Upper lobe of left lung (tissue), 6 donors: Measurements from ENCODE around the gene MEGF8. TPM values are rescaled to one million over a fixed set of nuclear protein-coding genes. Genes with fewer than 3 reads are reported as not detected.
A peak's percentile ranks its signal among the peaks of the same experiment; 100 is the strongest.

Source experiments
- ATAC-seq, 2 donors: fragments of 200-7000 bp; cut with Tn5 transposase; one replicate each; pipeline ENCODE4 v1.9.1; 2022; ENCODE audit warnings: mild to moderate bottlenecking in 2 of 2, moderate library complexity in 2 of 2; ENCODE audit not compliant: low FRiP score in 2 of 2
- DNase-seq, 2 donors: peaks; one replicate each; pipeline ENCODE4 v3.0.0-alpha.2; 2019 to 2020
- H3K27ac ChIP-seq, 4 donors: fragments of 200-600 bp; sonication (generic); one replicate each; pipeline ENCODE4 v1.5.1; 2016 to 2019
- H3K27me3 ChIP-seq, 4 donors: fragments of 200-600 bp; sonication (generic); one replicate each; pipeline ENCODE4 v1.5.1; 2017 to 2019
- H3K36me3 ChIP-seq, 4 donors: fragments of 200-600 bp; sonication (generic); one replicate each; pipeline ENCODE4 v1.5.1; 2016 to 2019
- H3K4me1 ChIP-seq, 4 donors: fragments of 200-600 bp; sonication (generic); one replicate each; pipeline ENCODE4 v1.5.1; 2018 to 2019
- H3K4me3 ChIP-seq, 4 donors: fragments of 200-600 bp; sonication (generic); one replicate each; pipeline ENCODE4 v1.5.1; 2017 to 2019; ENCODE audit warnings: mild to moderate bottlenecking in 2 of 4, moderate library complexity in 1 of 4
- H3K9me3 ChIP-seq, 4 donors: fragments of 200-600 bp; sonication (generic); one replicate each; pipeline ENCODE4 v1.5.1; 2018 to 2019
- EP300 ChIP-seq, 4 donors: sonication (generic); formaldehyde crosslinking; IDR thresholded peaks; one replicate each; pipeline ENCODE4 v1.5.1; 2017; ENCODE audit warnings: antibody characterized with exemption in 4 of 4, control low read depth in 2 of 4
- POLR2A ChIP-seq, 4 donors: fragments of 450-650 bp; IDR thresholded peaks; one replicate each; pipeline ENCODE4 v1.5.1; 2016 to 2017; ENCODE audit warnings: antibody characterized with exemption in 4 of 4, mild to moderate bottlenecking in 2 of 4
- POLR2AphosphoS5 ChIP-seq, 2 donors: sonication (generic); formaldehyde crosslinking; IDR thresholded peaks; one replicate each; pipeline ENCODE4 v1.5.1; 2017; ENCODE audit warnings: antibody characterized with exemption in 2 of 2
- WGBS, 2 donors: methylation state at CpG; one replicate each; pipeline ENCODE4 v1.1.5; 2017 to 2018; 5-methylcytosine and 5-hydroxymethylcytosine counted together
- total RNA-seq, 6 donors: library from RNA; depleted of rRNA in 4 of 6; stranded (reverse); fragments of >200 nt in 4 of 6; gene quantifications; one replicate each; pipeline versions ENCODE4 v1.1.0 to v1.2.1, GENCODE V29; 2016 to 2021
- TF ChIP-seq, protein P1 (sequence below), 6 experiments: fragments of 450-650 bp in 4 of 6; fragments of 200-600 bp in 2 of 6; sonication (generic) in 2 of 6; IDR thresholded peaks; one replicate each; pipeline ENCODE4 v1.5.1; 2016 to 2019; ENCODE audit warnings: antibody characterized with exemption in 6 of 6
- donor health status: DM: no; HTN: no; CAD: no; lungs with moderate emphysema.
- donor health status: DM: no; HTN: yes; CAD: no; lungs with severe emphysema.

Gene MEGF8
- total RNA-seq, 6 donors from 2014 or later, result 13.7 to 30.7 (median 17.8) TPM

DNA sequence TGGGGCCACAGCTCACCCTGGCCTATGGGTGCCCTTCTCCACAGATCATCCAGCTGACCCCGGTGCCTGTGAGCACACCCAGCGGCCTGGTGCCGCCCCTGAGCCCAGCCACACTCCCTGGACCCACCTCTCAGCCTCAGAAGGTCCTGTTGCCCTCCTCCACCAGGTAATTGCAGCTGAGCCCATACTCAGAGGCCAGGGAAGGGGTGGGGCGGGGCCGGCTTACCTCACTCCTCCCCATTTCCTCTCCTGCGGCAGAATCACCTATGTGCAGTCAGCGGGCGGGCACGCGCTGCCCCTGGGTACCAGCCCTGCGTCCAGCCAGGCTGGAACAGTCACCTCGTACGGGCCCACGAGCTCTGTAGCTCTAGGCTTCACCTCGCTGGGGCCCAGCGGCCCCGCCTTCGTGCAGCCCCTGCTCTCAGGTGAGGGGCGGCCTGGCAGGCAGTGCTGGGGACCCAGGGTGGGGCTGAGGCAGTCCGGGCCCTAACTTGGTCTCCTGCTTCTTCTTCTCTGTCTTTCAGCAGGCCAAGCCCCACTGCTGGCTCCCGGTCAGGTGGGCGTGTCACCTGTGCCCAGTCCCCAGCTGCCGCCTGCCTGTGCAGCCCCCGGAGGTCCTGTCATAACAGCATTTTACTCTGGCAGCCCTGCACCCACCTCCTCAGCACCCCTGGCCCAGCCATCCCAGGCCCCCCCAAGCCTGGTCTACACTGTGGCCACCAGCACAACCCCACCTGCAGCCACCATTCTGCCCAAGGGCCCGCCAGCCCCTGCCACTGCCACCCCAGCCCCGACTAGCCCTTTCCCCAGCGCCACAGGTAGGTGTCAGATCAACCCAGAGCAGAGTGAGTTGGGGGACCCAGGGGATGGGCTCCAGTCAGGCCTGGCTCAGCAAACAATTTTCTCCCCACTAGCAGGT is 33.1 kb upstream of the MEGF8 start:
- TF ChIP-seq, protein P1, sequence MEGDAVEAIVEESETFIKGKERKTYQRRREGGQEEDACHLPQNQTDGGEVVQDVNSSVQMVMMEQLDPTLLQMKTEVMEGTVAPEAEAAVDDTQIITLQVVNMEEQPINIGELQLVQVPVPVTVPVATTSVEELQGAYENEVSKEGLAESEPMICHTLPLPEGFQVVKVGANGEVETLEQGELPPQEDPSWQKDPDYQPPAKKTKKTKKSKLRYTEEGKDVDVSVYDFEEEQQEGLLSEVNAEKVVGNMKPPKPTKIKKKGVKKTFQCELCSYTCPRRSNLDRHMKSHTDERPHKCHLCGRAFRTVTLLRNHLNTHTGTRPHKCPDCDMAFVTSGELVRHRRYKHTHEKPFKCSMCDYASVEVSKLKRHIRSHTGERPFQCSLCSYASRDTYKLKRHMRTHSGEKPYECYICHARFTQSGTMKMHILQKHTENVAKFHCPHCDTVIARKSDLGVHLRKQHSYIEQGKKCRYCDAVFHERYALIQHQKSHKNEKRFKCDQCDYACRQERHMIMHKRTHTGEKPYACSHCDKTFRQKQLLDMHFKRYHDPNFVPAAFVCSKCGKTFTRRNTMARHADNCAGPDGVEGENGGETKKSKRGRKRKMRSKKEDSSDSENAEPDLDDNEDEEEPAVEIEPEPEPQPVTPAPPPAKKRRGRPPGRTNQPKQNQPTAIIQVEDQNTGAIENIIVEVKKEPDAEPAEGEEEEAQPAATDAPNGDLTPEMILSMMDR (IDR thresholded peaks at IDR 0.05), result no peak
- TF ChIP-seq POLR2A (IDR thresholded peaks at IDR 0.05) (no peak), EP300 (IDR thresholded peaks at IDR 0.05) (no peak), POLR2AphosphoS5 (IDR thresholded peaks at IDR 0.05) (no peak)
- H3K4me3 ChIP-seq, result no peak overlapping the region
- H3K4me1 ChIP-seq, result no peaks in the 10 kb centered on the region
- 90 to 95% methylated on average over 5 to 26 of the region's 27 CpGs for WGBS, 2 donors
- H3K27ac ChIP-seq, result no peak overlapping the region
- H3K9me3 ChIP-seq, result no peaks in the 10 kb centered on the region
- no peaks in the 10 kb centered on the region for H3K27me3 ChIP-seq
- ATAC-seq (no peak), DNase-seq (peak in 1 of 2 donors; percentile 75)
- H3K36me3 ChIP-seq, result peaks cover 27 to 92% (median 79%) of the 10 kb centered on the region in 4 donors

DNA sequence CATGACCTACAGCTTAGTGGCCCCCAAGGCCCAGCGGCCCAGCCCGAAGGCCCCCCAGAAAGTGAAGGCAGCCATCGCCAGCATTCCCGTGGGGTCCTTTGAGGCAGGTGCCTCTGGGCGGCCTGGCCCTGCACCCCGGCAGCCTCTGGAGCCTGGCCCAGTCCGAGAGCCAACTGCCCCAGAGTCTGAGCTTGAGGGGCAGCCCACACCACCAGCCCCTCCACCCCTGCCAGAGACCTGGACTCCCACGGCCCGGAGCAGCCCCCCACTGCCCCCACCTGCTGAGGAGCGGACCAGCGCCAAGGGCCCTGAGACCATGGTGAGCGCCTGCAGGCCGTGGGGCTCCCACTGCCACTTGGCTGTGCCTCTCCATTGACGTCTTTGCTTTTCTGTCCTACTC is 32.5 kb upstream of the MEGF8 start:
- H3K36me3 ChIP-seq, result peaks cover 27 to 85% (median 72%) of the 10 kb centered on the region in 4 donors

DNA sequence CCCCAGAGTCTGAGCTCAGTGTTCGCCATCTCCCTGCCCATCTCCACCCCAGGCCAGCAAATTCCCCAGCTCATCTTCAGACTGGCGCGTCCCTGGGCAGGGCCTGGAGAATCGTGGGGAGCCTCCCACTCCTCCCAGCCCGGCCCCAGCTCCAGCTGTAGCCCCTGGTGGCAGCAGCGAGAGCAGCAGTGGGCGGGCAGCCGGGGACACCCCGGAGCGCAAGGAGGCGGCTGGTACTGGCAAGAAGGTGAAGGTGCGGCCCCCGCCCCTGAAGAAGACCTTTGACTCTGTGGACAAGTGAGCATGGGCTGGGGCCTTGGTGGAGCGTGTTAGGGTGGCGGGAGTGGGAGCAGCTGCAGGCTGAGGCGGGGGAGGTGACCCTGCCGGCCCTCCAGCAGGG is 31.9 kb upstream of the MEGF8 start:
- Histone ChIP-seq H3K27me3 (no peaks in the 10 kb centered on the region), H3K4me3 (no peak overlapping the region), H3K9me3 (no peaks in the 10 kb centered on the region), H3K27ac (no peak overlapping the region), H3K4me1 (no peaks in the 10 kb centered on the region), H3K36me3 (peaks cover 27 to 79% (median 67%) of the 10 kb centered on the region in 4 donors)
- ATAC-seq (no peak), DNase-seq (peak in 1 of 2 donors; percentile 73)
- WGBS, 2 donors, result 86 to 94% methylated on average over 13 to 16 of the region's 17 CpGs
- TF ChIP-seq, protein P1 (IDR thresholded peaks at IDR 0.05), result peak in 1 of 6 experiments; percentile 15
- TF ChIP-seq POLR2AphosphoS5 (IDR thresholded peaks at IDR 0.05) (no peak), EP300 (IDR thresholded peaks at IDR 0.05) (no peak), POLR2A (IDR thresholded peaks at IDR 0.05) (no peak)

More for the DNA sequence above, 32.5 kb upstream of the MEGF8 start:
- H3K4me1 ChIP-seq, result no peaks in the 10 kb centered on the region
- H3K27ac ChIP-seq, result no peak overlapping the region
- H3K9me3 ChIP-seq, result no peaks in the 10 kb centered on the region
- ATAC-seq (no peak), DNase-seq (peak in 1 of 2 donors; percentile 77)
- H3K4me3 ChIP-seq, result no peak overlapping the region
- no peaks in the 10 kb centered on the region for H3K27me3 ChIP-seq
- TF ChIP-seq POLR2AphosphoS5 (IDR thresholded peaks at IDR 0.05) (no peak), POLR2A (IDR thresholded peaks at IDR 0.05) (no peak), EP300 (IDR thresholded peaks at IDR 0.05) (no peak)
- TF ChIP-seq, protein P1 (IDR thresholded peaks at IDR 0.05), result no peak
- 94 to 99% methylated on average over 7 to 13 of the region's 14 CpGs for WGBS, 2 donors

DNA sequence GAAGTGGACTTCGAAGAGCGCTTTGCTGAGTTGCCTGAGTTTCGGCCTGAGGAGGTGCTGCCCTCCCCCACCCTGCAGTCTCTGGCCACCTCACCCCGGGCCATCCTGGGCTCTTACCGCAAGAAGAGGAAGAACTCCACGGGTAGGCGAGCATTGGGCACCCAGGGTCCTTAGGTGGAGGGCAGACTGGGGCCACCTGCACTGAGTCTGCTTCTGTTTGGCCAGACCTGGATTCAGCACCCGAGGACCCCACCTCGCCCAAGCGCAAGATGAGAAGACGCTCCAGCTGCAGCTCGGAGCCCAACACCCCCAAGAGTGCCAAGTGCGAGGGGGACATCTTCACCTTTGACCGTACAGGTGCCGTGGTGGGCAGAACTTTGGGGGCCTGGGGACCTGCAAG is 31.5 kb upstream of the MEGF8 start:
- H3K4me1 ChIP-seq, result no peaks in the 10 kb centered on the region
- no peak overlapping the region for H3K4me3 ChIP-seq
- ATAC-seq (no peak), DNase-seq (no peak)
- no peak overlapping the region for H3K27ac ChIP-seq
- no peaks in the 10 kb centered on the region for H3K9me3 ChIP-seq
- H3K27me3 ChIP-seq, result no peaks in the 10 kb centered on the region
- TF ChIP-seq, protein P1 (IDR thresholded peaks at IDR 0.05), result no peak
- TF ChIP-seq POLR2A (IDR thresholded peaks at IDR 0.05), result no peak
- TF ChIP-seq POLR2AphosphoS5 (IDR thresholded peaks at IDR 0.05), result no peak
- no peak for TF ChIP-seq EP300 (IDR thresholded peaks at IDR 0.05)
- 89 to 93% methylated on average over 7 to 15 of the region's 15 CpGs for WGBS, 2 donors
- peaks cover 27 to 75% (median 63%) of the 10 kb centered on the region in 4 donors for H3K36me3 ChIP-seq
